ENCODE results near the gene SLC7A5. TPM values are rescaled to one million over a fixed set of nuclear protein-coding genes. Genes with fewer than 3 reads are reported as not detected.
A peak's percentile ranks its signal among the peaks of the same experiment; 100 is the strongest.
"Not testable (repeated sequence)": the region's sequence is repeated elsewhere in the genome, so short reads cannot be mapped to it uniquely, and the experiment has no call there.

SLC7A5 gene
- total and polyA plus RNA-seq, 4 donors = 1.8 to 14.5 (median 4.4) TPM

DNA sequence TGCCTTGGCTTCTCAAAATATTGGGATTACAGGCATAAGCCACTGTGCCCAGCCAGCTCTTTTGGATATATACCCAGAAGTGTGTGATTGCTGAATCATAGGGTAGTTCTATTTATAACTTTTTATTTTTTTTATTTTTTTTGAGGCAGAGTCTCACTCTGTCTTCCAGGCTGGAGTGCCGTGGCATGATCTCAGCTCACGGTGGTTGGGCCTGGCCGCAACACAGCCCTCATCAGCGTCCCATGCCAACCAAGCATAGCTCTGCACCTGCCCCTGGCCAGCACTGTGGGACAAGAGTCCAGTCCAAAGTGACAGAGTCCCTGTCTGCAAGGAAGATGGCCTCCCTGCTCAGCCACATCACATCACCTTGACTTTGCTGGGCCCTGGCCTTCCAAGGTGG is 24.7 kb upstream of the SLC7A5 start:
- 5% methylated on average over 4 of the region's 4 CpGs for WGBS, 2 donors
- H3K27me3 ChIP-seq (ENCODE audit: control insufficient read depth in 1 of 2, insufficient read depth in 2 of 2, low read length in 1 of 2); H3K9me3 ChIP-seq (ENCODE audit: control insufficient read depth, low read length); intact Hi-C loops (cut with DNase I); H3K4me3 ChIP-seq (ENCODE audit: low read length in 2 of 2); H3K4me1 ChIP-seq (ENCODE audit: control insufficient read depth in 1 of 2, insufficient read depth in 2 of 2, low read length in 2 of 2); H3K36me3 ChIP-seq (ENCODE audit: control insufficient read depth in 1 of 2, insufficient read depth in 2 of 2, low read length in 1 of 2); H3K27ac ChIP-seq (ENCODE audit: low read depth in 1 of 2, low read length in 2 of 2): not testable (repeated sequence)
- peak in 1 of 2 donors; percentile 85 for DNase-seq
- ATAC-seq (ENCODE audit: low FRiP score) = peak; percentile 68

DNA sequence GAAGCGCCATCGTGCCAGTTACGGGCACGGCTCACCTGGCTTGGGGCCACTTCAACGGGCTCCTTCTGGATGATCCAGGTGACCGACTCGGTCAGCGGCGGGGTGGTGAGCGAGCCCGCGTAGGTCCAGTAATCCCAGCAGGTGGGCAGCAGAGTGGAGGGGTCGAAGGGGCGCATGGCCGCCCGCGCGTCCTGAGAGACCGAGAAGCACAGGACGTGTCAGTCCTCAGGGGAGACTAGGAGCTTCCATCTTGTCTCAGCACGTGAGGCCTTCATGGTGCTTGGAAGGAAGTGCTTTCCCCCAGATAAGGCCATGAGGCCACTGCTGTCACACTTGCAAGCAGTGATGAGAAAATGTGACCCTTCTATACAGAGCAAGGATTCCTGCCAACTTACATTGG is 22.5 kb upstream of the SLC7A5 start:
- Histone ChIP-seq H3K36me3 (ENCODE audit: control insufficient read depth in 1 of 2, insufficient read depth in 2 of 2, low read length in 1 of 2) (no peaks in the 10 kb centered on the region), H3K27ac (ENCODE audit: low read depth in 1 of 2, low read length in 2 of 2) (no peak overlapping the region), H3K4me1 (ENCODE audit: control insufficient read depth in 1 of 2, insufficient read depth in 2 of 2, low read length in 2 of 2) (no peaks in the 10 kb centered on the region), H3K27me3 (ENCODE audit: control insufficient read depth in 1 of 2, insufficient read depth in 2 of 2, low read length in 1 of 2) (no peaks in the 10 kb centered on the region), H3K4me3 (ENCODE audit: low read length in 2 of 2) (no peak overlapping the region), H3K9me3 (ENCODE audit: control insufficient read depth, low read length) (no peaks in the 10 kb centered on the region)
- intact Hi-C loops (cut with DNase I) = no loop called here
- WGBS, 2 donors = 89 to 95% methylated on average over 21 of the region's 21 CpGs
- DNase-seq = no peak
- no peak for ATAC-seq (ENCODE audit: low FRiP score)

DNA sequence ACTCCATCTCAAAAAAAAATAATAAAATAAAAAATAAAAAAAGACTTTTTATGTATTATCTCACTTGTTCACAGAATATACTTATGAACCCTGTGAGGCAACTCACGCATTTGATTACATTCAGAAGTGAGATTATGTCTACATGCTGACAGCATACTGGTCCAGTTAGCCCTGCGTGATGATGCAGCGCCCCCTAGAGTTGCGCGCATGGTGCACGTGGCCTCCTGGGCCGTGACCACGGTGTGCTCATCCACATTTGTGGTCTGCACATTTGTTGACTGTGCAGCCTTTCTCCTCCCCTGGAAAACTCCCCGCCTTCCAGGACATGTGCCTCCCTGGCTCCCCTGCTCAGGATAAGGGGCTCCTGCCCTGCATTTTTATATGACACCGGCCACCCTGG is 20.5 kb upstream of the SLC7A5 start:
- H3K4me3 ChIP-seq (ENCODE audit: low read length in 2 of 2); intact Hi-C loops (cut with DNase I); H3K9me3 ChIP-seq (ENCODE audit: control insufficient read depth, low read length); H3K27ac ChIP-seq (ENCODE audit: low read depth in 1 of 2, low read length in 2 of 2); DNase-seq; H3K27me3 ChIP-seq (ENCODE audit: control insufficient read depth in 1 of 2, insufficient read depth in 2 of 2, low read length in 1 of 2); H3K36me3 ChIP-seq (ENCODE audit: control insufficient read depth in 1 of 2, insufficient read depth in 2 of 2, low read length in 1 of 2); ATAC-seq (ENCODE audit: low FRiP score); H3K4me1 ChIP-seq (ENCODE audit: control insufficient read depth in 1 of 2, insufficient read depth in 2 of 2, low read length in 2 of 2): not testable (repeated sequence)
- WGBS, 2 donors = 89% methylated on average over 10 of the region's 10 CpGs

DNA sequence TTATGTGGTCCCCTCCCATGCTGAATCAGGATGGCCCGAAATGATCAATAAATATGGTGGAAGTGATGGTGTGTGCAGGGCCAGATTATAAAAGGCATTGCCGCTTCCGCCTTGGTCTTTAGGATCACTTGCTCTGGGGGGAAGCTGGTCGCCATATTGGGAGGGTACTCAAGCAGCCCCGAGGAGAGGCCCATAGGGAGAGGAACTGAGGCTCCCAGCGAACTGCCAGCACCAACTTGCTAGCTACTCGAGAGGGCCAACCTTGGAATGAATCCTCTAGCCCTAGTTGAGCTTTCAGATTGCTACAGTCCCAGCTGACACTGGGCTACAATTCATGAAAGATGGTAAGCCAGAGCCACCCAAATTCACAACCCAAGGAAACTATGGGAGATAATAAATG is 19.0 kb upstream of the SLC7A5 start:
- ATAC-seq (ENCODE audit: low FRiP score) = not testable (repeated sequence)
- 89 to 92% methylated on average over 7 of the region's 7 CpGs for WGBS, 2 donors

DNA sequence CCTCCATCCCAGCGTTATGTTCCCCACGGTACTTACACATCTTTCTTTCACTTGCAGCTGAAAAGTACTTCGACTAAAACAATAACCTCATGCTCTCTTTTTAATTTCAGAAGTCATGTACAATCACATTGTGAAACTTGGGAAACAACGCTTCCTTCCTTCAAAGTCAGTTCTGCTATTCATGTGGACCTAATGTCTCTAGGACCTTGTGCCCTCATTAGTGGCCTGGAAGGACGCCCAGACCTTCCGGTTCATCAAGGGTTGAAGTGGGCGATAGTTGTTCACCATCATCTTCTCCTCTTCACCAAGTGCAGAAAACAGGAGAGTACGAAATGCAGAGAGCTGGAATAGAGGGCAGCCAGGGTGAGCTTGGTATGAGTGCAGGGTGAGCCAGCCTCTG is 18.6 kb upstream of the SLC7A5 start:
- H3K36me3 ChIP-seq (ENCODE audit: control insufficient read depth in 1 of 2, insufficient read depth in 2 of 2, low read length in 1 of 2); DNase-seq; H3K27ac ChIP-seq (ENCODE audit: low read depth in 1 of 2, low read length in 2 of 2); H3K9me3 ChIP-seq (ENCODE audit: control insufficient read depth, low read length); H3K27me3 ChIP-seq (ENCODE audit: control insufficient read depth in 1 of 2, insufficient read depth in 2 of 2, low read length in 1 of 2); H3K4me1 ChIP-seq (ENCODE audit: control insufficient read depth in 1 of 2, insufficient read depth in 2 of 2, low read length in 2 of 2); ATAC-seq (ENCODE audit: low FRiP score); H3K4me3 ChIP-seq (ENCODE audit: low read length in 2 of 2); intact Hi-C loops (cut with DNase I): not testable (repeated sequence)
- 81 to 82% methylated on average over 8 of the region's 8 CpGs for WGBS, 2 donors

More for the DNA sequence above, 19.0 kb upstream of the SLC7A5 start:
- H3K27me3 ChIP-seq (ENCODE audit: control insufficient read depth in 1 of 2, insufficient read depth in 2 of 2, low read length in 1 of 2); intact Hi-C loops (cut with DNase I); DNase-seq; H3K4me1 ChIP-seq (ENCODE audit: control insufficient read depth in 1 of 2, insufficient read depth in 2 of 2, low read length in 2 of 2); H3K4me3 ChIP-seq (ENCODE audit: low read length in 2 of 2); H3K36me3 ChIP-seq (ENCODE audit: control insufficient read depth in 1 of 2, insufficient read depth in 2 of 2, low read length in 1 of 2); H3K9me3 ChIP-seq (ENCODE audit: control insufficient read depth, low read length); H3K27ac ChIP-seq (ENCODE audit: low read depth in 1 of 2, low read length in 2 of 2): not testable (repeated sequence)

DNA sequence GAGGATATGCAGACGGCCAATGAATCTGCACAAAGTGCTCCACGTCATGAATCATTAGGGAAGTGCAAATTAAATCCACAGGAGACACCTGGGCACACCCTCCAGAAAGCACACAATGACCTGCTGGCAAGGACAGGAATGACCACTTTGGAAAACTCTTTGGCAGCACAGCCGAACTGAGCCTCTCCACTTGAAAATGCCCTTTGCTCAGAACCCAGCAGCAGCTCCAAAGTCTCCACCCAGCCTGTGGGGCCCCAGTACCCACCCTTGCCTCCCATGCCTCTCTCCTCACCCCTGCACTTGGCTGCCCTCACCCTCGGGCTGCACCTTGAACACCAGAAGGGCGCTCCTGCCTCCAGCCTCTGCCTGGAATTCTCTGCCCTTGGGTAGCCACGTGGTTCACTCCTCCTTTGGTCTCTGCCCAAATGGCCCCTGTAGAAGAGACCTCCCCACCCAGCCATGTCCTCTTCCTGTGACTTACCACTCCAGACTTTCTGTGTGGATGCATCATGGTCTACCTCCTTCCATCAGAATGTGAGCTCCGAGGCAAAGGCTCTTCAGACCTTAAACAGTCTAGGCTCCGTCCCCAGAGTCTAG is 16.2 kb upstream of the SLC7A5 start:
- H3K36me3 ChIP-seq (ENCODE audit: control insufficient read depth in 1 of 2, insufficient read depth in 2 of 2, low read length in 1 of 2); H3K4me1 ChIP-seq (ENCODE audit: control insufficient read depth in 1 of 2, insufficient read depth in 2 of 2, low read length in 2 of 2); H3K27me3 ChIP-seq (ENCODE audit: control insufficient read depth in 1 of 2, insufficient read depth in 2 of 2, low read length in 1 of 2); H3K27ac ChIP-seq (ENCODE audit: low read depth in 1 of 2, low read length in 2 of 2); DNase-seq; H3K9me3 ChIP-seq (ENCODE audit: control insufficient read depth, low read length); H3K4me3 ChIP-seq (ENCODE audit: low read length in 2 of 2); ATAC-seq (ENCODE audit: low FRiP score); intact Hi-C loops (cut with DNase I): not testable (repeated sequence)
- 64 to 65% methylated on average over 8 of the region's 8 CpGs for WGBS, 2 donors

DNA sequence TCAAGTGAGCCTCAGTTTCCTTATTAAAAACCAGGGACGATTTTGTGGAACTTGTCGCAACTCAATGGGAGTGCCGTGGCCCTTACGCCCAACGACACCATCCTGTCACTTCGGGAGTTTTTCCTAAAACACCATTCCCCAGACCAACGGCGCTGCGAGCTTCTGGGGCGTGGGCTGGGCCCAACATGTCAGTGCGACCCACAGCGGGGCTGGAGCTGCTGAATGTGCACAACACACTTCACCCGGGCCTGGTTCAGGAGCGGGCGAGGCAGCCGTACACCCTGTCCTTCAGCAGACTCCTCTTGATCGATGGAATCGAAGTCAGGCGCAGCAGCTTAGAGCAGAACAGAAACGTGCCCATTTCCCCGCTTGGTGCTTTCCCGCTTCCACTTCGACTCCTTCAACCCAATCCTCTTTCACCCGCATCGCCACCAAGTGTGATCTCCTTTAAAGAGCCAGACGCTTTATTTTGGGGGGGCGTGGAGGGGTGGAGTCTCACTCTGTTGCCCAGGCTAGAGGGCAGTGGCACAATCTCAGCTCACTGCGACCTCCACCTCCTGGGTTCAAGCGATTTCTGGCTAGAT is 13.2 kb upstream of the SLC7A5 start:
- Histone ChIP-seq H3K27me3 (ENCODE audit: control insufficient read depth in 1 of 2, insufficient read depth in 2 of 2, low read length in 1 of 2) (no peaks in the 10 kb centered on the region), H3K4me3 (ENCODE audit: low read length in 2 of 2) (no peak overlapping the region), H3K36me3 (ENCODE audit: control insufficient read depth in 1 of 2, insufficient read depth in 2 of 2, low read length in 1 of 2) (no peaks in the 10 kb centered on the region), H3K4me1 (ENCODE audit: control insufficient read depth in 1 of 2, insufficient read depth in 2 of 2, low read length in 2 of 2) (no peaks in the 10 kb centered on the region), H3K9me3 (ENCODE audit: control insufficient read depth, low read length) (no peaks in the 10 kb centered on the region), H3K27ac (ENCODE audit: low read depth in 1 of 2, low read length in 2 of 2) (no peak overlapping the region)
- ATAC-seq (ENCODE audit: low FRiP score) = no peak
- WGBS, 2 donors = 87% methylated on average over 29 of the region's 29 CpGs
- no peak for DNase-seq
- intact Hi-C loops (cut with DNase I) = no loop called here

DNA sequence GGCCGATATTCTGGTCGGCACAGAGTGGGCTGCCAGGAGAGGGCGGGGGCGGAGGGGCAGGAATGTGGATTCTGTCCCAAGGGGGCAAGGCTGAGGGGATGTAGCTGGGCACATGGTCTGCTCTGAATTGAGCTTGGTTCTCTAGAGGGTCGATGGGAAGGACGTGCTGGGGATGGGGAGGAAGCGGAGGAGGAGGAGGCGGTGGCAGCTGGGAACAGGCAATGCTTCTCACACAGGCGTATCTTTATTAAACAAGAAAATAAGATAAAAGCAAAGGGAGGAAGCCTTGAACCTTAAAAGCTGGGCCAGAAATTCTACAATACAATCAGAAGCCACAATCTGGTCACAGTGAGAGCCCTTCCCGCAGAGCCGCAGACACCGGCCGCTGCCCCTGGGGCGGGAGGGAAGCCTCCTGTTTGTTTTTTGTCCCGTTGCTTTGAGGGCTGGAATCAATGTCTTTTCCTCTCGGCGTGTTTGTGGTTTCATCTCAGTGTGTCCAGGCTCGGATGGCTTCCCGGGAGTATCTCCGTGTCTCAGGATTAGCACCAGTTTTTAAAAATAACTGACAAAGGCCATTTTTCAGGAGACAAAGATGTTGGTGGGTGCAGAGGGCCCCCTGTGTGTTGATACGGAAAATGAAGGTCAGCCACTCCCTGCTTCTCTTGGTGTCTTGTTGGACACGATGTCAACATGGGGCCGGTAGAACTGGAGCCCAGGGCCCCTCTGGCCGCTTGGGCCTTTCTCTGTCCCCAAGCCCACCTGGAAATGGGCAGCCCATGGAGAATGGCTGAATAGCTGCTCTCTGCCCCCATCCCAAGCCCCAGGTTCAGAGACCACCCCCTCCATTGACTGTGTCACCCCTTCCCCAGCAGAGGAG is 12.3 kb upstream of the SLC7A5 start:
- Histone ChIP-seq H3K4me3 (ENCODE audit: low read length in 2 of 2) (no peak overlapping the region), H3K27me3 (ENCODE audit: control insufficient read depth in 1 of 2, insufficient read depth in 2 of 2, low read length in 1 of 2) (no peaks in the 10 kb centered on the region), H3K9me3 (ENCODE audit: control insufficient read depth, low read length) (no peaks in the 10 kb centered on the region), H3K36me3 (ENCODE audit: control insufficient read depth in 1 of 2, insufficient read depth in 2 of 2, low read length in 1 of 2) (no peaks in the 10 kb centered on the region), H3K27ac (ENCODE audit: low read depth in 1 of 2, low read length in 2 of 2) (no peak overlapping the region), H3K4me1 (ENCODE audit: control insufficient read depth in 1 of 2, insufficient read depth in 2 of 2, low read length in 2 of 2) (no peaks in the 10 kb centered on the region)
- intact Hi-C loops (cut with DNase I) = no loop called here
- ATAC-seq (ENCODE audit: low FRiP score) (no peak), DNase-seq (no peak)
- 38 to 46% methylated on average over 18 to 24 of the region's 24 CpGs for WGBS, 2 donors

All from aorta (tissue), 5 donors.